ENCODE results near the gene ETV6.

The ETV6 gene

DNA sequence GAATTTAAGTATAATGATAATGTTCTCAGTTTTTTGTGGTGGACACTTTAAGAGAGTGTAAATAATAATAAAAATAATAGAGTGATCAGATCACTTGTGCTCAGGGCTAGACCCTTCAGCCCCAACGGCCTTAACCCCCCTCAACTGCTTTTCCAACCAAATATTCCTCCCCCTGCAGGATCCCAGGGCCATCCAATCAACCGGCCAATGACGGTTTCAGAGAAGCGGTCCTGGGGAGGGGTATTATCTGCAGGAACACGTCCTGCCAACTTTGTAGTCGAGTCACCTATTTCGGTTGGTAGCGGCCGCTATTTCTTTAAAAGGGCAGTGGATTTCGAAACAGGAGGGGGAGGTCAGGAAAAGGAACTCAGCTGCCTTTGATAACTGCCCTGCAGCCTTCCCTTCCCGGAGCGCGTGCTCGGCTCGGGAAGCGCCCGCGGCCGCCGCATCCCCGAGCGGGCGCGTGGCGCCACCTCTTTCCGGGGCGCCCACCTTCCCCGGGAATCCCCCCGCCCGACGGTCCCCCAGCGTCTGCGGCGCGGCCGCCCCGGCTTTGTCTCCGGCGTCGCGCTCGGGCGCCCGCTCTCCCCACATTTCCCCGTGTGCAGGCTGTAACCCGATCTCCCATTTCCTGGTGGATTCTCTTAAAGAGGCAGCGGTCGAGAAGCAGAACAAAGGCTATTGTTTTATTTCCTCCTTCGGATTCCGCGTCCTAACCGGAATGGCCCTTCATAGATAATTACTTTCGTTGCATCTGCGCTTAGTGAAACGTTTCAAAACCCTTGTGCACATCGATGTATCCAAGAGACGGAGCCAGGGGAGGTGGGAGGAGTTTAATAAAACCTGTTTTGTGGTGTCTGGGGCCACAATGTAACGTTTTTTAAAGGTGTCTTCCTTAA, 711 bp upstream of the ETV6 start:
- DNase-seq = peak; percentile 57 to 73

DNA sequence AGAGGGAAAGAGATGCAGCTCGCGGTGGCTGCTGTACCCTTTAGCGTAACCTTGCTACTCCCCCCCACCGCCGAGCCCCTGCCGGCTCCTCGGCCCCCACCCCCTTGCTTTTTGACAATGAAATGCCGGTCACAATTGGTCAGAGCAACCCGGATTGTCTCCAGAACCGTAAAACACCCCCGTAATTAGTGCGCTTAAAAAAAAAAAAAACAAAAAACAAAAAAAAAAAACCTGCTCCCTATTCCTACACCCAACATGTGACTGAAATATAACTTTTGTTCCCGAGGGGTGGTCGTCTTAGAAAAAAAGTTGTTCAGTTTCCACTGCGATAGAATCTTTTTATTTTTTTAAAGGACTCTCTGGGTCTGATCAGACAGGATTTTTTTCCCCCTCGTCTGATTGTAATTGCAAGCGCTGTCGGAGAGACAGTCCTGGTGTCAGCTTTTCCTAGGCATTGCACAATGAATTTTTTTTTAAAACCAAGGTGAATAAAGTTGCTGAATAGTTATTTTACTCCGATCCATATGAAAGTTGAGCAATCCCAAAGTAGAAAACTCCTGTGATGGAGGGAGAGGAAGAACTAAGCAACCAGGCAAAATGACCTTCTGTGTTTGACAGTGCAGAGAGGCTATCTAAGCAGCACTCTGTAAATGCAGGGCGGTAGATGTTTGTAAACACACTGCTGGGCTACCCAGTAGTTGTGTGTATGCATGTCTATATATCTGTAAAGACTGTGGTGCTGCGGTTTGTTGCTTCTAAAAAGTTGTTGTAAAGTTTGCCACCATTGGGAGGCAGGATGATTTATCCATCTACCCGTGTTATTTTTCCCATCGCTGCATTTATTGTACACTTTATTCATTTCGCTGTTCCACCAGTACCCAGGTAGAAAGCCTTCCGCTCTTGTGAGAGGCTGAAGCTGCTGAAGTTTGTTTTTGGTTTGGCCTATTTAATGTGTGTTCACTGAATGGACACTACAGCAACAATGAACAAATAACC, 1.1 kb downstream of the ETV6 start:
- peak in 1 of 2 experiments; percentile 34 for DNase-seq

DNA sequence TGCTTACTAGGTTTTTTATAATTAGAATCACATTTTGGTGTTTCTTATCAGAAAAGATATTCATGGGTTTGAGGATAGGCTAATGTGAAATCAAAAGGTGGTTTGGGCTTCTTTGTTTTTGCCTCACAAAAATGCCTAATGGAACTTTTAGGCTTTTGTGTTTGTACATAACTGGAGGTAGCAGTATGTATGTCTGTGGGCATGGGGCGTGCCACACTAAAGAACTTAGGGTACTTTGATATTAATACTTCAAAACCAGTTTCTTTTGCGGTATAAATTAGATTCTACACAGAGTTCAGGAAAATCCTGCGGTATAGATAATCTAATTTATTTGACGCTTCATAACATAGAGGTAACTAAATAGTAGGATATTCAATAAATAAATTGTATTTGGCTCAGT, 1.9 kb downstream of the ETV6 start:
- no peak for DNase-seq

DNA sequence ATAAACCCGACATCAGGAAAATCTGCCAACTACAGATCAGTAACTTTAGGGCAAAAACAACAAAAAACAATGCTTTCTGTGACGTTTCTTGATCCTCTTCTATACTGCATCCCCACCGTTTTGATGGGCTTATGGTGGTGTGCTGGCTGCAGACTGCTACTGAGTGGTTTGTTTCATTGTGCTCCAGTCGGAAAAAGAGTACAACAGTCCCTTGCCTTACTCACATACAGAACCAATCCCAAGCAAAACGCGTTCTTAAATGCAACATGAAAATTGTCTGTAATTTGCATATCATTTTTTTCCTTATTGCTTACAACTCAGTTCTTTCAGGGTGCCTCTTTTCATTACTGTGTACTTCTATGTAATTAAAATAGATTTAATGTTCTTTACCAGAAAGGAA, 2.3 kb downstream of the ETV6 start:
- no peak for DNase-seq

DNA sequence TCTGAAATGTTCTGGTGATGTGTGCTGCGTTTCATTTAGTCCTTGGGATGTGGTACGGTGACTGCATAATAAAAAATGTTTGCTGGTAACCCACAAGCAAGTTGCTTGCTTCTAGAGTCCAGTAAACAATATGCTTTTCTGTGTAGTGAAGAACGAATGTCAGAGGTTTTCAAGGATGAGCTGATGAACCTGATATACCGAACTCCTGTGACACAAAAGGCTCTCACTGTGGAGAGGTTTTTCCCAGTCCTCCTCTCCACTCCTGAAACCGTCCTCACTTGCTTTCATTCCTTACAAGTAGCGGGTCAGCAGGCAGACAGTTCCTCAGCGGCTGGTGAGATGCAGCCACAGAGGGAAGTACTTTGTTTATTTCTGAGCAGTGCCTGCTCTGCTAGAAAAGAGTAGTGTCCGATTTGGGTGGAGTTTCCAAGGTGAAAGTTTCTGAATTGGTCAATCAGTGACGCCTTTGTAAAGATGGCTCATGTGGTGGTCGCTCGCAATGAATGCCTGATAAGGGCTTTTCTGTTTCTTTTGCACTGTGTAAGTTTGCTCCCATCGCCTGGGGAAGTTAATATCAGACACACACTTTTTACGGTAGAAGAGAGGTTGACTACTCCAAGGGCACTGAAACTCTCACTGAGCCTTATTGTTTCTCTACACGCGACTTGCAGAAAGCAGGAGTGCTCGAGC, 3.0 kb downstream of the ETV6 start:
- DNase-seq = peak in 1 of 2 experiments; percentile 6

DNA sequence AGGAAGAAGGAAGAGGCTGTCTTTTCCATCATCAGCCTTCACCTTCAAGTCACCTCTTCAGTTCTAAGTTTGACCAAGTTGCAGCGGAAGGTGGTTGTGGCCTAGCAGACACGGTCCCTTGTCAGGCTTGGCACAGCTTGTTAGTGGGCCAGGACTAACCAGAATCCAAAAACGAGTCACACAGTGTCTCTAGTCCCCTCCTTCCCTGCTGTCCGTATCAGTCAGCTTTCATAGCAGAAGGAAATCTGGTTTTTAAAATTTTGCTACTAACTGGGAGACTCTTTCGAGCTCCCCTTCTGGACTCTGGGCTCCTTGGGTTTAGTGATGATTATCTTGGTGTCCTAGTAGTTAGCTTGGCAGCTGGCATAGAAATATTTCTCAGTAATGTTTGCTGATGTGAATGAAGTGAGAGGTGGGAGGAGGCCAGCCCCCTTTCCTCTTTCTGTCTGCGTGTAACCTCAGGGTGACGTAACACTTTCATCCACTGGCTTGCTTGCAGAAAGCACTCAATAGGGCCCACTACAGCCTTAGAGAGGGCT, 3.8 kb downstream of the ETV6 start:
- no peak for DNase-seq

- DNase-seq = no peak
Measured at GRCh38 chr12:11654338-11654737, 4.9 kb downstream of the ETV6 start.

- DNase-seq = peak in 1 of 2 experiments; percentile 24
Measured at GRCh38 chr12:11654802-11655201, 5.3 kb downstream of the ETV6 start.

DNA sequence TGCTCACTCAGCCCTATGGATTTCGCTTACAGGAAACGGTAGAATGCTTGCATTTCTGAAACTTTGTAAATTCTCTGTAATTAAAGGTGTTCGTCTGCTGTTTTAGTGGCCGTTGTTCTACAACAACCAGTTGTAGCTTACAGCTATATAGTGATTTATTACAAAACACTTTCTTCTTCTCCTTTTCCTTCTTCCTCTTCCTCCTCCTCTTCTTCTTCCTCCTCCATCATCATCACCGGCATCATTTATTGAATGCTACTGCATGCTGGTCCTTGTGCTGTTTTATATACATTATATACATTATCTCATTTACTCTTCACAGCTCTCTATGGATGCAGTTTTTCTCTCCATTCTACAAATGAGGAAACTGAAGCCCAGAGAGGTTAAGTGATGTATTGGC, 6.4 kb downstream of the ETV6 start:
- no peak for DNase-seq

GRCh38 chr12:11656550-11656949, 7.1 kb downstream of the ETV6 start:
- no peak for DNase-seq

DNA sequence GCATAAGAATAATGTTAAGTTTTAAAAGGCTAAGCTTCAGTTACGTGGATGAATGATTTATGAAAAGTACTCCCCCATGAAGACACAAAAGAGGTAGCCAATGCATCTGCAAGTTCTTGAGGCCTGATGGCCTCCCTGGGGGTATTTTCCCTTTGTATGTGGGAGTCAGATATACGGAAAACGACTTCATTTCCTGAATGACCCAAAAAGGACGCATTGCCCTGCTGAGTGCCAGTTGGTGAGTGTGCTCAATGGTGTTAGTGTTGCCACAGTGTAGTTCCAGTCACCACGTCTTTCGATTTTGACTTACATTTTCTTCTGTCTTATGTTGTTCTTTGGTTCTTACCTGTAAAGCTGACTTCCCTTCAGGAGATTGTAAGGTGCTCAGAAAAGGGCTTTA, 8.0 kb downstream of the ETV6 start:
- DNase-seq = no peak

DNA sequence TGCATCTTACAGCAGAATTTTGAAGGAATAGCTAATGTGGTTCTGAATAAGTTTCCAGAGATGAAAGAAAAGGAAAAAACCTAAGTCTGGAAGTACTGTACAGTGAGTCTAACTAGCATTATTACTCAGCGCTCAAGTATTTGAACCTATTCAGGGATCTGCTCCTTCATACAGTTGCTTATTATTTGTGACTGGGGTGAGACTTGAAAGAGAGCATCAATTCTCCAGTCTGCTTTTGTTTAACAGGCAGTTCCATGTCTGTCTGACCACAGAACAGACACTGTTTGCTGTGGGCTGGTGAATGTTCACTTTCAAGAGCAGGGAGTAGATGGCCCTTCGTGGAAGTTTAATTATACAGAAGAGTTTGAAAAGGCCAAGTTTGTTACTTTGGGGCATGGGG, 9.3 kb downstream of the ETV6 start:
- no peak for DNase-seq

GRCh38 chr12:11660624-11661023, 11.2 kb downstream of the ETV6 start:
- DNase-seq = no peak

DNA sequence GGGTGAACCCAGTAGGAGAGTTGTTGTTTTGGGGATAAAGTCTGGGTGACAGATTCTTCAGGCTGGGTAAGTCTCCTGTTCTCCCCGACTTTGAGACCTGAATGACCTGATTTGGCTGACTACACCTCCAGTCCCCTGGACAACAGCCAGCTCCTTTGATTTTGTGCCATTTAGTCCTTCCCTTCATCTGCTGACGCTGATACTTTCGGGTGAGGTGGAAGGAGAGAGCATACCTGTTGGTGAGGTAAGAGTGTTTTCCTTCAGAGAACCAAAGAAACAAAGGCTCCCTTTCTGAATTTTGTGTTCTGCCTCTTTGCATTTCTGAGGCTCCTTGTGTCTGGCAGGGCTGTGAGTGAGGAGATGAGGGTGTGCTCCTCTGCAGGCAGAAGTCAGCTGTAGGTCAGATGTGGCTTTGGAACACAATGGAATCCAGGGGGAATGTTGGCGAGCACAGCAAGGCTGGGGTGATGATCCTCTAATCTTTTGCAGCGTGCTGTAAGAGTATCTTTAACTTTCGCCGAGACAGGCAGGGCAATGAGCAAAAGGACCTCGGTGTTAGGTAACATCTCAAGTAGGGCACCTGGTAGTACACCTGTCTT, 12.1 kb downstream of the ETV6 start:
- DNase-seq = no peak

DNA sequence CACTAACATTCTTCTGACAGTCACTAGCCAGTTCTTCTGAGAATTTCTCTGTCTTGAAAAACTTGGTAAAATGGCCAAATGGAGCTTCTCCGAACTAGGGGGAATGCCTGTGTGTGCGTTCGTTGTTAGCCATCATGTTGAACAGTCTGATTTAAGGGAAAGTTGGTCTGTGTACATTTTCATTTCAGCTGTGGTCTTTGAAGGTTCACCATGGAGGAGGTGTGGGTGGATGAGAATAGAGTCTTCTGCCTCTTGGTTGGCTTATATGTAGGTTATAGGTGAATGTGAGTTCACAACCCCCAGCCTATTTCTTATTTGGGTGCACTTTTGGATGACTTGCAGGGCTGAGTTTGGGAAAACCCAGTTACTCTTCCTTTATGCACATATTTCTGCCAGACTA, 12.9 kb downstream of the ETV6 start:
- no peak for DNase-seq

DNA sequence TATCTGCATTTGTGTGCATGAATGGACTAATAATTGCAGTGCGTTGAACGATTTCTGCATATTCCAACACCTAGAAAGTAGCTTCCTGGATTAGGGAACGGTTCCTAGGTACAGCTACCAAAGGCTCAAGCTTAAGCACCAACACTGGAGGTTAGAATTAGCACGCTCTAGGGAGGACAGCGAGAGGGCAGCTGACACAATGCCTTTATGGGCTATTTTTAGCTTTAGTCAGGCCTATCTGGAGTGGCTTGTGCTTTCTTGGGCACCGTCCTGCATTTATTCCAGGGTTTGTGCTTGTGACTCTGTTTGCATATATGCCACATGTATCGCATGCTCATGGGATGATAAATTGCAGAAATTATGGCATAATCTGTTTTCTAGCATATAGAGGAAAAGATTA, 13.7 kb downstream of the ETV6 start:
- DNase-seq = no peak

DNA sequence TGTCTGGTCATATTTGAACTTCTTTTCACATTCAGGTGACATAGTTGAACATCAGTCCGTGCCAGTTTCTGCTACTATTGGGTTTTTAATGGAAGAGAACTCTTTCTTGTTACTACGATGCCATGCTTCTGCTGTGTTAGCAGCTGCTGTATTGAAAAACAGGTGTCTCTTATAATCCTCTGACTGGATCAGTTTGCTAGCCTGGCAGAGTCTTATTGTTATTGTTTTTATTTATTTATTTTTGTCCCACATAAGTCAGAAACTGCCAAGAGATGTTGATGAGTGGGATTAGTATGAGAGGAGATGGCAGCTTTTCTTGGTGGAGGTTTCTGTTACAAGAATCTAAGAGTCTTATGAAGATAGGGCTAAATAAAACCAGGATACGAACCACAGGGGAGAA, 14.6 kb downstream of the ETV6 start:
- DNase-seq = peak in 1 of 2 experiments; percentile 32

DNA sequence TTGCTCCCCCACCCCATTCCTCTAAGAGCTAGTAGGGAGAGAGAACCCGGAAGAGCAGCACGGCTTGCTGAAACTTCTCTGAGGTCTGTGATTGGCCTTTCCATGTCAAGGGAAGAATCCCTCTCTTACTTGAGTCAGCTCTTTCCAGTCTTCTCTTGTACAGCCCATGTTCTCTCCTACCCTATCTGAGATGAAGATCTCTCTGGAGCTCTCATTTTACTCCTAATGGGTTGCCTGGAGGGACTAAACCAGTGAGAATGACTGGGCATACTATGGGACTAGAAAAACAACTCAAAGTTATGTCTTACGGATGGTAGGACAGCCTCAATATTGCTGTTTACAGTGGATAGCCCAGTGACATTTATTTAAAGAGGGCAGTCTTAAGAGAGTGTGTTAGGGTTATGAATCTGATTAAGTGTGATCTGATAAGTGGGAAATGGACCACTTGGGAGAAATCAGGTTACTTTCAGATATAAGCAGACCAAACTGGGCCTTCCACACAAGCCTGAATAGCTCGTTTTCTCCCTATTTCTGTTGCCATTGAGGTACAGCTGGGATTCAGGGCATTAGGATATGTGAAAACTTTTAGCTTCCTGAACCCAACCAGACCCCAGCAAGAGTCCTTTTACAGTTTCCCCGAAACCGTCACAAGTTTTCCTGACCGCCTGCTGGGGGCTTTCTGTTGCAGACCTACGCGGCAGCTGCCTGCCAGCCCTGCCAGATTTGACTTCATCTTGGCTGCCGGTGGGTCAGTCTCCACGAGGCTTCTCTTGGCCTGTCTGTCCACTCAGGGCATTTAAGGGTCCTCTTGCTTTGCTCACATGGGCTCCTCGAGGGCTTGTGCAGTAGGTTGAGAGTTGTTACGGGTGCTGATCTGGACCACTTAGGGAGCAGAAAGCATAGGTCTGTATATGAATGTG, 16.9 kb downstream of the ETV6 start:
- no peak for DNase-seq

DNA sequence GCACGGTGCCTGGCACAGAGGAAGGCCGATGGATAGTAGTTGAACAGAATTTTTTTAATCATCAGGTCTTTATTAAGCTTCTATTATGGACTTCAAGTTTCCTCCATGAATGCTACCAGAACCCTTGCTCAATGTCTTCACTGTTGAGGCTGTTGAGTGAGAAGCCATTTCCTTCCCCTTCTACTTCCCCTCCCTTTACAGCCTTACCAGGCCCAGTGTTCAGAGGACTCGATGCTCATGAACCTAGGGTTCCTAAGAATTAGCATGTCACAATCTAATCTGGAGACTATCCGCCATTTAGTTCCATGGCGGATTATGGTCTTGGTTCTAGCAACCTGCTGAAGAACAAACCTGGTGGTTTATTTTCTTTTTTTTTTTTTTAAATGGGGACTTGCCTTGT, 17.7 kb downstream of the ETV6 start:
- no peak for DNase-seq

DNA sequence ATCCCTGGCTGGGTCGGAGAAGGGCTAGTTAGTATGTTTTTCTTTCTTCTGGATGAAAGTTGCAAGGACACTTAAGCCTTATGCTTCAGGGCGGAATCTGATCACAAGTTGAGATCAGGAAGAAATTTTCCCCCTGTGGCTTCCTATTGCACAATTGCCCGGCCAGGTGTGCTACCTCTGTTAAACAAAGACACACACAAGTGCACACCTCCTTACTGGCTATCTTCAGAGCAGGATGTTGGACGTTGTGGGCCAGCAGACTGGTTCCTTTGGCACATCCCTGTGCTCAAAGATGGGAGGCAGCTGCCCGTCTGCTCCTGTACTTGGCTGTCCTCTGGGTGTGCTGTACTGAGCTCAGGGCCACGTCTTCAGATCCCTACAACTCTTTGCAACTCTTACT, 19.1 kb downstream of the ETV6 start:
- no peak for DNase-seq

GRCh38 chr12:11669348-11669747, 19.9 kb downstream of the ETV6 start:
- no peak for DNase-seq
